ENCODE data around the gene THSD7A.

Gene THSD7A

GRCh38 chr7:11584406-11585031, 247.5 kb downstream of the THSD7A start:
- in situ Hi-C loops (cut with MboI; ENCODE audit: low sequenced_read_pairs, unreplicated experiment) = no loop called here
- TF ChIP-seq, protein P1, sequence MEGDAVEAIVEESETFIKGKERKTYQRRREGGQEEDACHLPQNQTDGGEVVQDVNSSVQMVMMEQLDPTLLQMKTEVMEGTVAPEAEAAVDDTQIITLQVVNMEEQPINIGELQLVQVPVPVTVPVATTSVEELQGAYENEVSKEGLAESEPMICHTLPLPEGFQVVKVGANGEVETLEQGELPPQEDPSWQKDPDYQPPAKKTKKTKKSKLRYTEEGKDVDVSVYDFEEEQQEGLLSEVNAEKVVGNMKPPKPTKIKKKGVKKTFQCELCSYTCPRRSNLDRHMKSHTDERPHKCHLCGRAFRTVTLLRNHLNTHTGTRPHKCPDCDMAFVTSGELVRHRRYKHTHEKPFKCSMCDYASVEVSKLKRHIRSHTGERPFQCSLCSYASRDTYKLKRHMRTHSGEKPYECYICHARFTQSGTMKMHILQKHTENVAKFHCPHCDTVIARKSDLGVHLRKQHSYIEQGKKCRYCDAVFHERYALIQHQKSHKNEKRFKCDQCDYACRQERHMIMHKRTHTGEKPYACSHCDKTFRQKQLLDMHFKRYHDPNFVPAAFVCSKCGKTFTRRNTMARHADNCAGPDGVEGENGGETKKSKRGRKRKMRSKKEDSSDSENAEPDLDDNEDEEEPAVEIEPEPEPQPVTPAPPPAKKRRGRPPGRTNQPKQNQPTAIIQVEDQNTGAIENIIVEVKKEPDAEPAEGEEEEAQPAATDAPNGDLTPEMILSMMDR (IDR thresholded peaks at IDR 0.05; ENCODE audit: borderline replicate concordance, control extremely low read depth, extremely low read depth, insufficient read depth, missing control alignments) = no peak
- DNase-seq (ENCODE audit: low spot score) = no peak

DNA sequence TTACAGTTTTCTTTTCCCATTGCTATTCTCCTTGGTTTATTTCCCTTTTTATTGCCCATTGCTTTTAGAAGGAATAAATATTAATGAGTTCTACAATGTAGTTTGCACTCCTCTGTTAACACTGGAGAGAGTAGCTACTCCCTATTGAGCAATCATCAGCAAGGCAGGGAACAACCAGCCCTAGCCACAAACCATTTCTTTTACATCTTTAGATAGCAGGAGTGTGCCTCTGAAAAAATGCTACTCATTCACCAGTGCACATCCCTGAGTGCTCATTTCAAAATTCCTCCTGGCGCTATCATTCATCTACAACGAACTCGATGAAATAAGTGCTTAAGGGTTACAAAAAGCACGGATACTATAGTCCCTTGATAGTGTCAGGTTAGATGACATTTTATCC, 252.9 kb downstream of the THSD7A start:
- in situ Hi-C loops (cut with MboI; ENCODE audit: low sequenced_read_pairs, unreplicated experiment) = no loop called here
- TF ChIP-seq, protein P1 (IDR thresholded peaks at IDR 0.05; ENCODE audit: borderline replicate concordance, control extremely low read depth, extremely low read depth, insufficient read depth, missing control alignments) = no peak
- DNase-seq (ENCODE audit: low spot score) = no peak

- TF ChIP-seq, protein P1 (IDR thresholded peaks at IDR 0.05; ENCODE audit: borderline replicate concordance, control extremely low read depth, extremely low read depth, insufficient read depth, missing control alignments) = no peak
- DNase-seq (ENCODE audit: low spot score) = no peak
- in situ Hi-C loops (cut with MboI; ENCODE audit: low sequenced_read_pairs, unreplicated experiment) = no loop called here
Observed at GRCh38 chr7:11576310-11576709, 255.7 kb downstream of the THSD7A start.

- DNase-seq (ENCODE audit: low spot score) = no peak
- in situ Hi-C loops (cut with MboI; ENCODE audit: low sequenced_read_pairs, unreplicated experiment) = no loop called here
- TF ChIP-seq, protein P1 (IDR thresholded peaks at IDR 0.05; ENCODE audit: borderline replicate concordance, control extremely low read depth, extremely low read depth, insufficient read depth, missing control alignments) = no peak
Observed at GRCh38 chr7:11573128-11573750, 258.8 kb downstream of the THSD7A start.

DNA sequence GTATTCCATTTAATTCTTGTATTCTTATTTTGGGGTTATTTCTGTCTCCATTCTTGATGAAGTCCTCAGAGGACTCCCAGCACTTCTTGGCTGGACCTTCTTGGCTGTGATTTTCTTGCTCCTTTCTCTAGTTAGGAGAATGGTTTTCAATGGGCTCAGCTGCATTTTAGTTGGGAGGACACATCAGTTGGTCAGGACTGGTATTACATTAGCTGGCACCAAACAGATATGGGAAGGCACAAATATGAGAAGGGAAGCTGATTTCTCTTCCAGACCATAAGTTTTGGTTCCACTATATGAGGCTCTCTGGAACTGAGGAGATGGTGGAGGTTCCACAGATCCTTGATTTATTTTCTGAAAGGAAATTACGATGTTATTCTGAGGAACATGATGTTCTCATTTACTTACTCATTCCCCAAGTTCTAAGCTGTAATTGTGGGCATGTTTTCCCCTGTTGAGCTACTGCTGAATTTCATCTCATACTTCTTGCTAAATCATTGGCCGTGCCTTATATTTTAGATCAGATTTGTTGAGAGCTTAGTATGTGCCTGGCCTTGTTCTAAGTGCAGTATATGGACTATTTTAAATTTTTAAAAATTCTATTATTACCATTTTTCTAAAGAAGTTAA, 261.0 kb downstream of the THSD7A start:
- no peak for DNase-seq (ENCODE audit: low spot score)
- in situ Hi-C loops (cut with MboI; ENCODE audit: low sequenced_read_pairs, unreplicated experiment) = no loop called here
- TF ChIP-seq, protein P1 (IDR thresholded peaks at IDR 0.05; ENCODE audit: borderline replicate concordance, control extremely low read depth, extremely low read depth, insufficient read depth, missing control alignments) = no peak

DNA sequence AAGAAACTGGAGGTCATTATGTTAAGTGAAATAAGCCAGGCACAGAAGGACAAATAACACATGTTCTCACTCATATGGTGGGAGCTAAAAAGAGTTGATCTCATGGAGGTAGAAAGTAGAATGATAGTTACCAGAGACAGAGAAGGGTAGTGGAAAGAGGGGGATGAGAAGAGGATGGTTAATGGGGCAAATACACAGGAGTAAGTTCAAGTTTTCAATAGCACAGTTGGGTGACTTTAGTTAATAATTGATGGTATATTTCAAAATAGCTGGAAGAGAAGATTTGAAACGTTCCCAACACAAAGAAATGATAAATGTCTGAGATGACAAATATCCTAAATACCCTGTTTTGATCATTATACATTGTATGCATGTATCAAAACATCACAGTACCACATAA, 261.8 kb downstream of the THSD7A start:
- TF ChIP-seq, protein P1 (IDR thresholded peaks at IDR 0.05; ENCODE audit: borderline replicate concordance, control extremely low read depth, extremely low read depth, insufficient read depth, missing control alignments) = no peak
- DNase-seq (ENCODE audit: low spot score) = no peak
- in situ Hi-C loops (cut with MboI; ENCODE audit: low sequenced_read_pairs, unreplicated experiment) = no loop called here

All from GM13976 (cell line).